H9 (cell line): Measurements from ENCODE around the gene MSI2. TPM values are rescaled to one million over a fixed set of nuclear protein-coding genes. Genes with fewer than 3 reads are reported as not detected.

Source experiments
- DNase-seq: peaks from one replicate; pipeline ENCODE4 v3.0.0-alpha.2; 2017
- H2AFZ ChIP-seq: one replicate; pipeline ENCODE4 v1.6.1; 2013; ENCODE audit warnings: mild to moderate bottlenecking, low read length, control low read depth, moderate library complexity
- H2AK5ac ChIP-seq: 2 replicates; pipeline ENCODE4 v1.6.1; 2013; ENCODE audit warnings: low read length, control low read depth, mixed read lengths; ENCODE audit not compliant: insufficient read length
- H2BK120ac ChIP-seq: one replicate; pipeline ENCODE4 v1.6.1; 2013; ENCODE audit warnings: low read depth, mild to moderate bottlenecking, low read length, control low read depth, inconsistent platforms; ENCODE audit not compliant: poor library complexity, severe bottlenecking
- H2BK12ac ChIP-seq: 2 replicates; pipeline ENCODE4 v1.6.1; 2013; ENCODE audit warnings: low read length, control low read depth, mixed read lengths, low read depth; ENCODE audit not compliant: insufficient read length
- H2BK15ac ChIP-seq: 2 replicates; pipeline ENCODE4 v1.6.1; 2013; ENCODE audit warnings: low read depth, low read length, control low read depth
- H2BK20ac ChIP-seq: one replicate; pipeline ENCODE4 v1.6.1; 2013; ENCODE audit warnings: low read depth, mild to moderate bottlenecking, low read length, control low read depth, inconsistent platforms; ENCODE audit not compliant: poor library complexity, severe bottlenecking
- H2BK5ac ChIP-seq: 2 replicates; pipeline ENCODE4 v1.6.1; 2013; ENCODE audit warnings: low read length, control low read depth, mixed read lengths; ENCODE audit not compliant: insufficient read length
- H3K14ac ChIP-seq: 2 replicates; pipeline ENCODE4 v1.6.1; 2013; ENCODE audit warnings: low read length, control low read depth; ENCODE audit not compliant: insufficient read depth
- H3K18ac ChIP-seq: 2 replicates; pipeline ENCODE4 v1.6.1; 2013; ENCODE audit warnings: low read depth, mild to moderate bottlenecking, mixed read lengths, low read length, control low read depth; ENCODE audit not compliant: insufficient read length
- H3K23ac ChIP-seq: 2 replicates; pipeline ENCODE4 v1.6.1; 2013; ENCODE audit warnings: low read length, control low read depth, mixed read lengths, low read depth; ENCODE audit not compliant: insufficient read length
- H3K23me2 ChIP-seq: 2 replicates; pipeline ENCODE4 v1.6.1; 2013; ENCODE audit warnings: low read depth, mild to moderate bottlenecking, mixed read lengths, low read length, control low read depth; ENCODE audit not compliant: insufficient read length, poor library complexity, severe bottlenecking
- H3K27ac ChIP-seq: 2 replicates; pipeline ENCODE4 v1.5.1; 2013; ENCODE audit warnings: low read length, control low read depth, mixed read lengths, low read depth; ENCODE audit not compliant: insufficient read length
- H3K27me3 ChIP-seq: 2 replicates; pipeline ENCODE4 v1.6.1; 2013; ENCODE audit warnings: low read length, control low read depth, inconsistent platforms; ENCODE audit not compliant: insufficient read depth
- H3K4ac ChIP-seq: 2 replicates; pipeline ENCODE4 v1.6.1; 2013; ENCODE audit warnings: low read depth, mild to moderate bottlenecking, control low read depth, inconsistent platforms, low read length, moderate library complexity
- H3K4me1 ChIP-seq: 2 replicates; pipeline ENCODE4 v1.6.1; 2013; ENCODE audit warnings: low read length, control low read depth, inconsistent platforms; ENCODE audit not compliant: insufficient read depth
- H3K4me2 ChIP-seq: 2 replicates; pipeline ENCODE4 v1.6.1; 2013; ENCODE audit warnings: low read length, control low read depth, mixed read lengths; ENCODE audit not compliant: insufficient read length, insufficient read depth
- H3K56ac ChIP-seq: 2 replicates; pipeline ENCODE4 v1.6.1; 2013; ENCODE audit warnings: low read depth, mild to moderate bottlenecking, mixed read lengths, low read length, control low read depth; ENCODE audit not compliant: insufficient read length
- H3K79me1 ChIP-seq: 2 replicates; pipeline ENCODE4 v1.6.1; 2013; ENCODE audit warnings: low read depth, mild to moderate bottlenecking, moderate library complexity, low read length, control low read depth, inconsistent platforms; ENCODE audit not compliant: insufficient read depth, poor library complexity, severe bottlenecking
- H3K79me2 ChIP-seq: 2 replicates; pipeline ENCODE4 v1.6.1; 2013; ENCODE audit warnings: low read length, control low read depth, inconsistent platforms; ENCODE audit not compliant: insufficient read depth
- H3K9ac ChIP-seq: 2 replicates; pipeline ENCODE4 v1.6.1; 2013; ENCODE audit warnings: low read length, control low read depth, mixed read lengths; ENCODE audit not compliant: insufficient read length; ENCODE audit errors: extremely low read depth
- H3K9me3 ChIP-seq: one replicate; pipeline ENCODE4 v1.6.1; 2013; ENCODE audit warnings: low read depth, low read length, inconsistent platforms; ENCODE audit not compliant: control insufficient read depth
- H3T11ph ChIP-seq: one replicate; pipeline ENCODE4 v1.6.1; 2013; ENCODE audit warnings: mild to moderate bottlenecking, low read length, control low read depth, inconsistent platforms
- H4K20me1 ChIP-seq: one replicate; pipeline ENCODE4 v1.6.1; 2013; ENCODE audit not compliant: control insufficient read depth, insufficient read length, insufficient read depth
- H4K5ac ChIP-seq: 2 replicates; pipeline ENCODE4 v1.6.1; 2013; ENCODE audit warnings: low read depth, mild to moderate bottlenecking, mixed read lengths, low read length, control low read depth; ENCODE audit not compliant: insufficient read length
- H4K8ac ChIP-seq: replicated peaks from 2 replicates; pipeline ENCODE4 v1.6.1; 2013; ENCODE audit warnings: low read length, control low read depth, mixed read lengths, low read depth; ENCODE audit not compliant: insufficient read length
- H4K91ac ChIP-seq: 2 replicates; pipeline ENCODE4 v1.6.1; 2013; ENCODE audit warnings: low read depth, mild to moderate bottlenecking, moderate library complexity, mixed read lengths, low read length, control low read depth; ENCODE audit not compliant: insufficient read length
- H3K27ac Mint-ChIP-seq, 3 experiments: 2 replicates in 2 of 3; 3 replicates in 1 of 3; pipeline ENCODE4 v1.8.0; 2020 to 2021; ENCODE audit warnings: mixed read lengths in 3 of 3, mild to moderate bottlenecking in 1 of 3, moderate library complexity in 1 of 3
- H3K27me3 Mint-ChIP-seq: 2 replicates; pipeline ENCODE4 v1.8.0; 2021; ENCODE audit warnings: low read depth, mild to moderate bottlenecking, moderate library complexity, mixed read lengths
- H3K36me3 Mint-ChIP-seq, 3 experiments: 2 replicates in 2 of 3; 3 replicates in 1 of 3; pipeline ENCODE4 v1.8.0; 2020 to 2021; ENCODE audit warnings: low read depth in 3 of 3, mixed read lengths in 3 of 3; ENCODE audit not compliant: insufficient read depth in 1 of 3
- H3K4me1 Mint-ChIP-seq, 2 experiments: 2 replicates each; pipeline ENCODE4 v1.8.0; 2020; ENCODE audit warnings: mixed read lengths in 2 of 2
- H3K4me3 Mint-ChIP-seq, 2 experiments: 2 replicates in 1 of 2; 3 replicates in 1 of 2; pipeline ENCODE4 v1.8.0; 2020 to 2021; ENCODE audit warnings: mild to moderate bottlenecking in 2 of 2, mixed read lengths in 2 of 2, moderate library complexity in 1 of 2
- H3K9me3 Mint-ChIP-seq, 2 experiments: 2 replicates in 1 of 2; 3 replicates in 1 of 2; pipeline ENCODE4 v1.8.0; 2020; ENCODE audit warnings: mild to moderate bottlenecking in 2 of 2, mixed read lengths in 2 of 2, moderate library complexity in 1 of 2
- CTCF ChIP-seq: fragments of 200-600 bp; sonication (generic); conservative IDR thresholded peaks from 3 replicates; pipeline ENCODE4 v1.8.0; 2021; ENCODE audit warnings: antibody characterized with exemption, mild to moderate bottlenecking
- WGBS: extraction: QIAGEN DNeasy Blood & Tissue Kit; methylation state at CpG from one replicate; pipeline ENCODE4 v1.1.7; 2013; ENCODE audit warnings: missing lambda C conversion rate, low lambda C conversion rate, mixed read lengths; ENCODE audit not compliant: insufficient read length; ENCODE audit errors: extremely low coverage; 5-methylcytosine and 5-hydroxymethylcytosine counted together
- total RNA-seq: library from RNA; stranded (reverse); gene quantifications from 2 replicates; pipeline ENCODE4 v1.2.1, GENCODE V29; 2021

The MSI2 gene
- total RNA-seq, 1 experiment from 2014 or later, result 98.5 TPM

DNA sequence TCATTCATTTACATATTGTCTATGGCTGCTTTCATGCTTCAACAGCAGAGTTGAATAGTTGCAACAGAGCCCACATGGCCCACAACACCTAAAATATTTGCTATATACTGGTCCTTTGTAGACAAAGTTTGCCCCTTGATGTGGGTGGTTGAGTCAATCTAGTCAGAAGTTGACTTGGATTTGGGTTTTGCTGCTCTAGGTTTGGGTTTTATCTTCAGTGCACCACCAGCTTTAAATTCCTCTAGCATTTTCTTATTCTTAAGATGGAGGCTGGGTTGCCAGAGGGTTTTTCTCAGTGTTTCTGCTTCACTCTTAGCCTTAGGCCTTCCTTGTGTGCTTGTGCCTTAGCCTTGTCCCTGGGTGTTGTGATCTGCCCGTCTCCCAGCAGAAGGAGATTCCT lies 437.7 kb downstream of the MSI2 start:
- H3K27me3 ChIP-seq, result no peaks in the 10 kb centered on the region
- peaks cover 3% of the 10 kb centered on the region for H3K27me3 Mint-ChIP-seq
- peaks cover 6 to 7% of the 10 kb centered on the region in 2 experiments for H3K4me1 Mint-ChIP-seq
- H3K4ac ChIP-seq, result no peak overlapping the region
- no peak overlapping the region for H3K9ac ChIP-seq
- H3K23ac ChIP-seq, result no peak overlapping the region
- no peak overlapping the region for H3K27ac Mint-ChIP-seq
- no peak overlapping the region for H2BK120ac ChIP-seq
- H2AFZ ChIP-seq, result no peak overlapping the region
- no peak overlapping the region for H3K4me2 ChIP-seq
- WGBS, result no CpG with 5 or more reads among the region's 1 CpG
- H2BK12ac ChIP-seq, result no peak overlapping the region
- H4K91ac ChIP-seq, result no peak overlapping the region
- no peak overlapping the region for H2AK5ac ChIP-seq
- no peaks in the 10 kb centered on the region for H3K79me2 ChIP-seq
- H3K9me3 ChIP-seq, result no peaks in the 10 kb centered on the region
- no peak overlapping the region for H3T11ph ChIP-seq
- H3K79me1 ChIP-seq, result no peaks in the 10 kb centered on the region
- no peaks in the 10 kb centered on the region for H4K20me1 ChIP-seq
- H3K9me3 Mint-ChIP-seq, result peaks cover 8 to 15% of the 10 kb centered on the region in 2 experiments
- H3K14ac ChIP-seq, result no peak overlapping the region
- no peak overlapping the region for H2BK15ac ChIP-seq
- H3K4me3 Mint-ChIP-seq, result no peak overlapping the region
- H4K8ac ChIP-seq, result no peak overlapping the region
- no peaks in the 10 kb centered on the region for H3K23me2 ChIP-seq
- H3K36me3 Mint-ChIP-seq, result peaks cover 0 to 14% (median 5%) of the 10 kb centered on the region in 3 experiments; a peak in 5 of 7 replicates
- no peak for DNase-seq
- no peak overlapping the region for H3K56ac ChIP-seq
- no peak overlapping the region for H3K27ac ChIP-seq
- no peak overlapping the region for H3K18ac ChIP-seq
- no peaks in the 10 kb centered on the region for H3K4me1 ChIP-seq
- no peak for TF ChIP-seq CTCF
- no peak overlapping the region for H2BK5ac ChIP-seq
- no peak overlapping the region for H2BK20ac ChIP-seq
- H4K5ac ChIP-seq, result no peak overlapping the region
